ENCODE measurements around the gene ZCWPW2.
A peak's percentile ranks its signal among the peaks of the same experiment; 100 is the strongest.

Gene ZCWPW2

DNA sequence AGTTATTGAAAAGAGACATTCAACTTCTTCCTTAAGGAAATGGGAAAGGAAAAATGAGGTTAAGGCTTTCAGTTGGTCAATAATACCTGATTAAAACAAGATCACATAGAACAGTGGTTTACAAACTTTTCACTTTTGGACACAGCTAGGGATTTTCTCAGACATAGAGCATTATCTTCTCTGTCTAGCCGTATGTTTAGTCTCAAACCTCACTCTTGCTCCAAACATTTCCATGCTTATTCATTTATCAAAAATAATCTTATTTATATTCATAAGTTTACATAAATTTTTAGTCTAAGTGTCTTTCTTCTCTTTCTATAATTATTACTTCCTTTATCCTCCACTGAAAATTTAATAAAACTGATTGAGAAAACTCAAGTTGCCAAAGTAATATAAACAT, 114.3 kb downstream of the ZCWPW2 start:
- no peak overlapping the region for H3K27ac ChIP-seq
- no peak for TF ChIP-seq ZFX (IDR thresholded peaks at IDR 0.05; ENCODE audit: borderline replicate concordance)
- TF ChIP-seq, protein P1, sequence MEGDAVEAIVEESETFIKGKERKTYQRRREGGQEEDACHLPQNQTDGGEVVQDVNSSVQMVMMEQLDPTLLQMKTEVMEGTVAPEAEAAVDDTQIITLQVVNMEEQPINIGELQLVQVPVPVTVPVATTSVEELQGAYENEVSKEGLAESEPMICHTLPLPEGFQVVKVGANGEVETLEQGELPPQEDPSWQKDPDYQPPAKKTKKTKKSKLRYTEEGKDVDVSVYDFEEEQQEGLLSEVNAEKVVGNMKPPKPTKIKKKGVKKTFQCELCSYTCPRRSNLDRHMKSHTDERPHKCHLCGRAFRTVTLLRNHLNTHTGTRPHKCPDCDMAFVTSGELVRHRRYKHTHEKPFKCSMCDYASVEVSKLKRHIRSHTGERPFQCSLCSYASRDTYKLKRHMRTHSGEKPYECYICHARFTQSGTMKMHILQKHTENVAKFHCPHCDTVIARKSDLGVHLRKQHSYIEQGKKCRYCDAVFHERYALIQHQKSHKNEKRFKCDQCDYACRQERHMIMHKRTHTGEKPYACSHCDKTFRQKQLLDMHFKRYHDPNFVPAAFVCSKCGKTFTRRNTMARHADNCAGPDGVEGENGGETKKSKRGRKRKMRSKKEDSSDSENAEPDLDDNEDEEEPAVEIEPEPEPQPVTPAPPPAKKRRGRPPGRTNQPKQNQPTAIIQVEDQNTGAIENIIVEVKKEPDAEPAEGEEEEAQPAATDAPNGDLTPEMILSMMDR (IDR thresholded peaks at IDR 0.05) = no peak

DNA sequence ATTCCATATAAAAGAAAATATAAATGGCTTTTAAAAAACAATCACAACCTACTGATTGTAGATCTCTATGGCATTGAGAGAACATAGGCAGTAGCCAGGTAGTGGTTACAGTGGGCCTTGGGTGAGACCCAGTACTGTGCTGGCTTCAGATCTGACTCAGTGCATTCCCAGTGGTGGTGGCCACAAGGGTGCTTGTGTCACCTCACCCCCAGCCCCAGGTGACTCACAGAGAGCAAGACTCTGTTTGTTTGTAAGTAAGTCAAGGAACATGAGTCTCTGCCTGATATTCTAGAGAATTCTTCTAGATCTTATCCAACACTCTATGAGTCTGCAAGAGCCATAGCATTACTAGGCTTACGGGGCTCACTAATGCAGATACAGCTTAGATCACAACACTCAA, 118.9 kb downstream of the ZCWPW2 start:
- TF ChIP-seq, protein P1 (IDR thresholded peaks at IDR 0.05) = no peak
- TF ChIP-seq ZFX (IDR thresholded peaks at IDR 0.05; ENCODE audit: borderline replicate concordance) = no peak
- H3K27ac ChIP-seq = no peak overlapping the region

DNA sequence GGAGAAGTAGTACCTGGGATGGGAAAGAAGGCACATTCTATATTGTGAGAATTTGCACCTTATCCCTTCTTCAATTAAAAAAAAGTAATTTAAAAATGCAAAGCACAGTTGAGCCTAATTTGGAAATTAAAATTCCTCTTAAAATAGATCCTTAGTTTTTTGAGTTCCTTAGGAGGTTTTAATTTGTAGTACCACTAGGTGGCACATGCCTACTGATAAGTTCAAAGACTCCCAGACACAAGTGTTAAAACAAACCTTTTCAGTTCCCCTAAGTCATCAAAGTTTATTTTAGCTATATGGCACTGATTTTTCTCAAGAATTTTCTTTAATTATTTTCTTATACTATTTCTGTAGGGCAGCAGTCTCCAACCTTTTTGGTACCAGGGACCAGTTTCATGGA, 127.7 kb downstream of the ZCWPW2 start:
- no peak for TF ChIP-seq ZFX (IDR thresholded peaks at IDR 0.05; ENCODE audit: borderline replicate concordance)
- TF ChIP-seq, protein P1 (IDR thresholded peaks at IDR 0.05) = peak; percentile 81
- H3K27ac ChIP-seq = no peak overlapping the region

DNA sequence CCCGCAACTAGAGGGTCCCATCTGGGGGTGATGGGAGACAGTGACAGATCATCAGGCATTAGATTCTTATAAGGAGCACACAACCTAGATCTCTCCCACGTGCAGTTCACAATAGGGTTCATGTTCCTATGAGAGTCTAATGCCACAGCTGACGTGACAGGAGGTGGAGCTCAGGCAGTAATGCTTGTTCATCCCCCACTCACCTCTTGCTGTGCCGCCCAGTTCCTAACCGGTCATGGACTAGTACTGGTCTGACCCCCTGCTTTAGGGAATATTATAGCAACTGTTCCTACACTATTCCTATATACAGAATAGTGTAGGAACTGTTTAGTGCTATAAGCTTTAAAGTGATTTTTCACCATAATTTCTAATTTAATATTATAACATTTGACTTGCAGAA, 128.2 kb downstream of the ZCWPW2 start:
- no peak overlapping the region for H3K27ac ChIP-seq
- TF ChIP-seq ZFX (IDR thresholded peaks at IDR 0.05; ENCODE audit: borderline replicate concordance) = no peak
- TF ChIP-seq, protein P1 (IDR thresholded peaks at IDR 0.05) = no peak

DNA sequence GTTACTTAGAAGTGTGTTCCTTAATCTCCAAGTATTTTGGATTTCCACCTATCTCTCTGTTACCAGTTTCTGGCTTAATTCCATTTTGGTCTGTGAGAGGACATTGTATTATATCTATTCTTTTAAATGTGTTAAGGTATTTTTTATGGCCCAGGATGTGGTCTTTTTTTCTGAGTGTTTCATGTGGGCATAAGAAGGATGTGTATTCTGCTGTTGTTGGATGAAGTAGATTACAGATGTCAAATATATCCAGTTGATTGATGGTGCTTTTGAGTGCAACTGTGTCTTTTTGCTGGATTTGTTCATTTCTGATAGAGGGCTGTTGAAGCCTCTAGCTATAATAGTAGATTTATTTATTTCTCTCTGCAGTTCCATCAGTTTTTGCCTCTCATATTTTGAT, 136.6 kb downstream of the ZCWPW2 start:
- H3K27ac ChIP-seq = no peak overlapping the region
- no peak for TF ChIP-seq ZFX (IDR thresholded peaks at IDR 0.05; ENCODE audit: borderline replicate concordance)
- TF ChIP-seq, protein P1 (IDR thresholded peaks at IDR 0.05) = no peak

DNA sequence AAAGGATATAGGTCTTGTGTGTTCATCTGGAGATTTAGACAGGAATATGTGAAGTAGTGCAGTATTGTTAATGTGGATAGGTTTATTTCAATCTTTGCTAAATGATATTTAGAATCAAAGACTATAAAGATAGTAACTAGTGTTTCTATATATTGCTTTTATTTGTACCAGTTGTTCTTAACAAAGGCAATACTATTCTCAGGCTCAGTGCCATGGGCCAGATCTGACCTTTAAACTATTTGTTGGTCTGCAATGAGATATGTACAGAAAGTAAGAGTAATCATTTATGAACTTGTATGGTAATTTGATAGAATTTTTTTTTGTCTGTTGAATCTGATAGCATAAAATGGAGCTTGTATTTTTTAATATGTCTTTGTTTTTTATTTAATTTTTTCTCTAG, 146.8 kb downstream of the ZCWPW2 start:
- TF ChIP-seq, protein P1 (IDR thresholded peaks at IDR 0.05) = no peak
- TF ChIP-seq ZFX (IDR thresholded peaks at IDR 0.05; ENCODE audit: borderline replicate concordance) = no peak
- no peak overlapping the region for H3K27ac ChIP-seq

DNA sequence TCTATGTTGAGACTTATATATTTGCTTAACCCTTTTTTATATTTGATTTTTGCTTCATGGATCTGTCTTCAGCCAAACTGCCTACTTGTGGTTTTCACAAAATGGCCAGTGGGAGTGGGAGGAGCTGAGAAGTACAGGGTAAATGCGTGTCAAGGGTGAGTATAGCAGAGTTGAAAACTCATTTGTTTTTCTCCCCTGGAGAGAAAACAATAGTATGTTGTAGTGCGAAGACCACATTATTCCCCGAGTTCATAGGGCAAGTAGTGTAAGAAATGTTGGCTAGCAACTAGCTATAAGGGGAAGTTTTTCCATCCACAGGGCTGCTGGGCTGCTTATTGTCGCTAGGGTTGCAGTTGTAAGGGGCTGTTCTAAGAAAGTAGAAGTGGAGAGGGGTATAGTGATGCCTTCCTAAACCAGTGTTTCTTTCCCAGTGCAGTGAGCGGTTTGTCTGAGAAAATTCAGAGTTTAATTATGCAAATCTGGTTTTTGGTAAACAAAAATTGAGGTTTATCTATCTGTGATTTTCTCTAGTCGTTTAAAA, 153.9 kb downstream of the ZCWPW2 start:
- TF ChIP-seq, protein P1 (IDR thresholded peaks at IDR 0.05) = no peak
- TF ChIP-seq ZFX (IDR thresholded peaks at IDR 0.05; ENCODE audit: borderline replicate concordance) = no peak
- no peak overlapping the region for H3K27ac ChIP-seq
